Astrocyte (in vitro differentiated cells and primary cell): Measurements from ENCODE around the gene LRRC43. TPM values are rescaled to one million over a fixed set of nuclear protein-coding genes. Genes with fewer than 3 reads are reported as not detected.

ENCODE experiments used
- DNase-seq: peaks from one replicate; pipeline ENCODE4 v3.0.0-alpha.2; 2010; ENCODE audit warnings: low read depth
- FAIRE-seq: peaks from 2 replicates; lab custom pipeline; 2011; peaks lifted over from hg19 to GRCh38; lab: Jason Lieb, UNC
- H2AFZ ChIP-seq: 2 replicates; pipeline ENCODE4 v1.6.0; 2012; ENCODE audit warnings: low read depth, low read length, inconsistent platforms
- H3K27ac ChIP-seq: 2 replicates; pipeline ENCODE4 v1.5.1; 2011; ENCODE audit warnings: low read depth, low read length, inconsistent platforms
- H3K27me3 ChIP-seq: 2 replicates; pipeline ENCODE4 v1.6.0; 2011; ENCODE audit warnings: low read length, inconsistent platforms; ENCODE audit not compliant: insufficient read depth
- H3K36me3 ChIP-seq: 2 replicates; pipeline ENCODE4 v1.5.1; 2011; ENCODE audit warnings: low read length, inconsistent platforms; ENCODE audit not compliant: insufficient read depth
- H3K4me1 ChIP-seq: 2 replicates; pipeline ENCODE4 v1.5.1; 2011; ENCODE audit warnings: low read length, inconsistent platforms; ENCODE audit not compliant: insufficient read depth
- H3K4me2 ChIP-seq: 2 replicates; pipeline ENCODE4 v1.6.0; 2012; ENCODE audit warnings: low read length, inconsistent platforms
- H3K4me3 ChIP-seq: 2 replicates; pipeline ENCODE4 v1.5.1; 2011; ENCODE audit warnings: low read depth, mild to moderate bottlenecking, low read length, inconsistent platforms; ENCODE audit not compliant: insufficient read depth
- H3K79me2 ChIP-seq: 2 replicates; pipeline ENCODE4 v1.6.0; 2012; ENCODE audit warnings: mild to moderate bottlenecking, low read length, inconsistent platforms; ENCODE audit not compliant: insufficient read depth
- H3K9ac ChIP-seq: 2 replicates; pipeline ENCODE4 v1.6.0; 2012; ENCODE audit warnings: mild to moderate bottlenecking, low read length, inconsistent platforms
- H3K9me3 ChIP-seq: 2 replicates; pipeline ENCODE4 v1.5.1; 2012; ENCODE audit warnings: low read depth, mild to moderate bottlenecking, low read length, inconsistent platforms; ENCODE audit not compliant: insufficient read depth
- H4K20me1 ChIP-seq: 2 replicates; pipeline ENCODE4 v1.6.0; 2012; ENCODE audit warnings: low read length, inconsistent platforms; ENCODE audit not compliant: insufficient read depth
- H3K27ac Mint-ChIP-seq: one replicate; pipeline ENCODE4 v1.8.0; 2021; ENCODE audit warnings: mild to moderate bottlenecking, mixed read lengths; ENCODE audit not compliant: unreplicated experiment
- H3K27me3 Mint-ChIP-seq: one replicate; pipeline ENCODE4 v1.8.0; 2021; ENCODE audit warnings: low read depth, mixed read lengths; ENCODE audit not compliant: unreplicated experiment
- H3K36me3 Mint-ChIP-seq: one replicate; pipeline ENCODE4 v1.8.0; 2021; ENCODE audit warnings: low read depth, mixed read lengths; ENCODE audit not compliant: unreplicated experiment
- H3K4me1 Mint-ChIP-seq: one replicate; pipeline ENCODE4 v1.8.0; 2021; ENCODE audit warnings: low read depth, mixed read lengths; ENCODE audit not compliant: unreplicated experiment
- H3K4me3 Mint-ChIP-seq: one replicate; pipeline ENCODE4 v1.8.0; 2021; ENCODE audit warnings: mild to moderate bottlenecking, moderate library complexity, mixed read lengths; ENCODE audit not compliant: unreplicated experiment
- H3K9me3 Mint-ChIP-seq: one replicate; pipeline ENCODE4 v1.8.0; 2021; ENCODE audit warnings: mild to moderate bottlenecking, mixed read lengths; ENCODE audit not compliant: unreplicated experiment
- CTCF ChIP-seq: IDR thresholded peaks from 2 replicates; pipeline ENCODE4 v1.5.1; 2011; ENCODE audit warnings: low read depth, mild to moderate bottlenecking, inconsistent platforms, low read length, moderate library complexity; ENCODE audit not compliant: insufficient read depth
- EZH2 ChIP-seq: IDR thresholded peaks from 2 replicates; pipeline ENCODE4 v1.6.1; 2012; ENCODE audit warnings: mild to moderate bottlenecking, low read length, inconsistent platforms; ENCODE audit not compliant: insufficient read depth
- total RNA-seq: library from RNA; stranded (reverse); gene quantifications from 2 replicates; pipeline ENCODE4 v1.2.1, GENCODE V29; 2021

The LRRC43 gene
- total RNA-seq, 1 donor from 2014 or later, result 0.73 TPM

GRCh38 chr12:122138181-122138580 lies 44.7 kb upstream of the LRRC43 start:
- H3K4me3 Mint-ChIP-seq, result no peak overlapping the region
- H3K4me1 ChIP-seq, result no peaks in the 10 kb centered on the region
- no peak overlapping the region for H3K4me2 ChIP-seq
- no peak overlapping the region for H3K27ac ChIP-seq
- H3K27me3 ChIP-seq, result no peaks in the 10 kb centered on the region
- peaks cover 10% of the 10 kb centered on the region for H3K36me3 ChIP-seq
- H3K79me2 ChIP-seq, result no peaks in the 10 kb centered on the region
- DNase-seq, result no peak
- no peak overlapping the region for H3K27ac Mint-ChIP-seq
- H3K27me3 Mint-ChIP-seq, result no peaks in the 10 kb centered on the region
- H2AFZ ChIP-seq, result no peak overlapping the region
- no peaks in the 10 kb centered on the region for H3K9me3 Mint-ChIP-seq
- no peaks in the 10 kb centered on the region for H4K20me1 ChIP-seq
- H3K9ac ChIP-seq, result no peak overlapping the region
- H3K9me3 ChIP-seq, result no peaks in the 10 kb centered on the region
- H3K36me3 Mint-ChIP-seq, result peaks cover 25% of the 10 kb centered on the region
- no peak overlapping the region for H3K4me3 ChIP-seq
- no peaks in the 10 kb centered on the region for H3K4me1 Mint-ChIP-seq
- no peak for FAIRE-seq
- TF ChIP-seq CTCF (no peak), EZH2 (no peak)

- Histone ChIP-seq H3K4me3 (no peak overlapping the region), H3K9ac (no peak overlapping the region), H3K36me3 (peaks cover 10% of the 10 kb centered on the region), H3K9me3 (no peaks in the 10 kb centered on the region), H2AFZ (no peak overlapping the region), H3K4me2 (no peak overlapping the region), H4K20me1 (no peaks in the 10 kb centered on the region), H3K79me2 (no peaks in the 10 kb centered on the region), H3K27ac (no peak overlapping the region), H3K27me3 (no peaks in the 10 kb centered on the region), H3K4me1 (no peaks in the 10 kb centered on the region)
- TF ChIP-seq CTCF (no peak), EZH2 (no peak)
- FAIRE-seq (no peak), DNase-seq (no peak)
- Mint-ChIP-seq H3K4me1 (no peaks in the 10 kb centered on the region), H3K4me3 (no peak overlapping the region), H3K27me3 (no peaks in the 10 kb centered on the region), H3K27ac (no peak overlapping the region), H3K9me3 (no peaks in the 10 kb centered on the region), H3K36me3 (peaks cover 28% of the 10 kb centered on the region)
These were observed 44.3 kb upstream of the LRRC43 start for GRCh38 chr12:122138616-122139015.

GRCh38 chr12:122139266-122139665 lies 43.7 kb upstream of the LRRC43 start:
- no peak overlapping the region for H3K4me3 ChIP-seq
- Mint-ChIP-seq H3K27me3 (no peaks in the 10 kb centered on the region), H3K9me3 (no peaks in the 10 kb centered on the region), H3K36me3 (peaks cover 33% of the 10 kb centered on the region), H3K4me3 (no peak overlapping the region), H3K4me1 (no peaks in the 10 kb centered on the region), H3K27ac (no peak overlapping the region)
- no peak overlapping the region for H3K9ac ChIP-seq
- TF ChIP-seq EZH2 (no peak), CTCF (no peak)
- no peaks in the 10 kb centered on the region for H3K27me3 ChIP-seq
- H4K20me1 ChIP-seq, result no peaks in the 10 kb centered on the region
- H3K79me2 ChIP-seq, result no peaks in the 10 kb centered on the region
- no peak for FAIRE-seq
- no peak overlapping the region for H2AFZ ChIP-seq
- DNase-seq, result no peak
- peaks cover 10% of the 10 kb centered on the region for H3K36me3 ChIP-seq
- no peak overlapping the region for H3K27ac ChIP-seq
- no peaks in the 10 kb centered on the region for H3K9me3 ChIP-seq
- H3K4me1 ChIP-seq, result no peaks in the 10 kb centered on the region
- H3K4me2 ChIP-seq, result no peak overlapping the region
